ENCODE results near the gene EPHA3.

EPHA3 gene

GRCh38 chr3:89467898-89468363, 360.5 kb downstream of the EPHA3 start:
- DNase-seq, result no peak

GRCh38 chr3:89472101-89472500, 364.7 kb downstream of the EPHA3 start:
- DNase-seq, result no peak

GRCh38 chr3:89474333-89475130, 367.1 kb downstream of the EPHA3 start:
- no peak for DNase-seq

GRCh38 chr3:89488800-89489580, 381.6 kb downstream of the EPHA3 start:
- no peak for DNase-seq

GRCh38 chr3:89490129-89490528, 382.7 kb downstream of the EPHA3 start:
- no peak for DNase-seq

- DNase-seq, result no peak
Measured at GRCh38 chr3:89494734-89495133, 387.3 kb downstream of the EPHA3 start.

GRCh38 chr3:89503891-89504391, 396.5 kb downstream of the EPHA3 start:
- DNase-seq, result no peak

- DNase-seq, result no peak
Measured at GRCh38 chr3:89504432-89504831, 397.0 kb downstream of the EPHA3 start.

- no peak for DNase-seq
Measured at GRCh38 chr3:89506462-89507103, 399.2 kb downstream of the EPHA3 start.

GRCh38 chr3:89521328-89521727, 413.9 kb downstream of the EPHA3 start:
- DNase-seq, result no peak

- DNase-seq, result no peak
Measured at GRCh38 chr3:89522155-89522554, 414.7 kb downstream of the EPHA3 start.

GRCh38 chr3:89525609-89526008, 418.2 kb downstream of the EPHA3 start:
- DNase-seq, result no peak

- DNase-seq, result no peak
Measured at GRCh38 chr3:89527736-89528305, 420.4 kb downstream of the EPHA3 start.
